Stimulated activated CD4-positive, alpha-beta T cell treated with anti-CD3 and anti-CD28 coated beads, TNF-alpha, amount 100 ng/mL, for 48 hours (primary cell): ENCODE results near the gene EXOSC10.
"Not testable (repeated sequence)": the region's sequence is repeated elsewhere in the genome, so short reads cannot be mapped to it uniquely, and the experiment has no call there.

Experiments used
- DNase-seq, 3 donors: peaks; one replicate each; pipeline ENCODE4 v3.0.0-alpha.2; 2020; ENCODE audit warnings: low read depth in 3 of 3

Gene EXOSC10

GRCh38 chr1:11061652-11062365 lies 37.9 kb downstream of the EXOSC10 start:
- DNase-seq, result no peak

GRCh38 chr1:11059968-11060830 lies 39.5 kb downstream of the EXOSC10 start, which contains the start of gene SRM:
SRM (minus strand) TSS chr1:11060018; CDS start chr1:11059943, 75 bp downstream.
- DNase-seq, result peak; percentile 80 to 91 (median 85)

GRCh38 chr1:11059155-11059967 lies 40.3 kb downstream of the EXOSC10 start:
- DNase-seq, result no peak

- no peak for DNase-seq
Measured at GRCh38 chr1:11058595-11059154, 41.0 kb downstream of the EXOSC10 start.

- DNase-seq, result no peak
Measured at GRCh38 chr1:11058026-11058425, 41.6 kb downstream of the EXOSC10 start.

- no peak for DNase-seq
Measured at GRCh38 chr1:11057477-11057876, 42.2 kb downstream of the EXOSC10 start.

GRCh38 chr1:11056504-11056903 lies 43.2 kb downstream of the EXOSC10 start:
- DNase-seq, result no peak

- no peak for DNase-seq
Measured at GRCh38 chr1:11055676-11056075, 44.0 kb downstream of the EXOSC10 start.

- no peak for DNase-seq
Measured at GRCh38 chr1:11054666-11055065, 45.0 kb downstream of the EXOSC10 start.

GRCh38 chr1:11054181-11054580 lies 45.5 kb downstream of the EXOSC10 start:
- DNase-seq, result no peak

GRCh38 chr1:11053758-11054137 lies 45.9 kb downstream of the EXOSC10 start:
- DNase-seq, result no peak

GRCh38 chr1:11052839-11053757 lies 46.6 kb downstream of the EXOSC10 start:
- no peak for DNase-seq

GRCh38 chr1:11051781-11052511 lies 47.7 kb downstream of the EXOSC10 start:
- DNase-seq, result no peak

- DNase-seq, result not testable (repeated sequence)
Measured at GRCh38 chr1:11051121-11051520, 48.5 kb downstream of the EXOSC10 start.

- no peak for DNase-seq
Measured at GRCh38 chr1:11046625-11047365, 52.9 kb downstream of the EXOSC10 start, which contains the start of gene MASP2. MASP2 (minus strand) TSS chr1:11047239; CDS start chr1:11047207, 32 bp downstream.

GRCh38 chr1:11046270-11046566 lies 53.5 kb downstream of the EXOSC10 start:
- DNase-seq, result no peak

GRCh38 chr1:11045428-11046269 lies 54.0 kb downstream of the EXOSC10 start:
- no peak for DNase-seq

GRCh38 chr1:11044849-11045427 lies 54.7 kb downstream of the EXOSC10 start:
- no peak for DNase-seq
